SK-N-SH treated with all-trans-retinoic acid at 6 μM for 48 hours (cell line): ENCODE data around the gene FAM171A1.

ENCODE experiments used
- ATAC-seq: fragments of 200-7000 bp; cut with Tn5 transposase; 3 replicates; pipeline ENCODE4 v1.9.1; 2020; ENCODE audit warnings: mild to moderate bottlenecking, moderate library complexity
- BACH2 ChIP-seq: fragments of 250-450 bp; sonication (Bioruptor Pico); IDR thresholded peaks from 2 replicates; pipeline ENCODE4 v1.9.0; 2021; ENCODE audit warnings: mild to moderate bottlenecking, borderline replicate concordance
- CSDC2 ChIP-seq: fragments of 250-450 bp; sonication (Bioruptor Pico); IDR thresholded peaks from 2 replicates; pipeline ENCODE4 v1.5.0; 2020; ENCODE audit warnings: mild to moderate bottlenecking, moderate library complexity
- GLIS3 ChIP-seq: fragments of 250-450 bp; sonication (Bioruptor Pico); IDR thresholded peaks from 2 replicates; pipeline ENCODE4 v1.5.0; 2020; ENCODE audit warnings: mild to moderate bottlenecking, moderate library complexity
- ISL1 ChIP-seq: fragments of 250-450 bp; sonication (Bioruptor Pico); IDR thresholded peaks from 2 replicates; pipeline ENCODE4 v2.1.2; 2022; ENCODE audit warnings: mild to moderate bottlenecking, moderate library complexity
- OSR1 ChIP-seq: fragments of 250-450 bp; sonication (Bioruptor Pico); IDR thresholded peaks from 2 replicates; pipeline ENCODE4 v1.8.0; 2022; ENCODE audit warnings: moderate library complexity, mild to moderate bottlenecking, inconsistent platforms
- PATZ1 ChIP-seq: fragments of 250-450 bp; sonication (Bioruptor Pico); IDR thresholded peaks from 2 replicates; pipeline ENCODE4 v1.8.0; 2020; ENCODE audit warnings: mild to moderate bottlenecking, moderate library complexity, borderline replicate concordance
- POU6F1 ChIP-seq: fragments of 250-450 bp; sonication (Bioruptor Pico); IDR thresholded peaks from 2 replicates; pipeline ENCODE4 v1.8.0; 2021; ENCODE audit warnings: low read depth, mild to moderate bottlenecking, moderate library complexity, borderline replicate concordance
- PPARA ChIP-seq: fragments of 250-450 bp; sonication (Bioruptor Pico); IDR thresholded peaks from 2 replicates; pipeline ENCODE4 v1.5.0; 2020; ENCODE audit warnings: mild to moderate bottlenecking, borderline replicate concordance
- RARB ChIP-seq: fragments of 250-450 bp; sonication (Bioruptor Pico); IDR thresholded peaks from 2 replicates; pipeline ENCODE4 v1.8.0; 2021; ENCODE audit warnings: mild to moderate bottlenecking, moderate library complexity
- SNAI2 ChIP-seq: fragments of 250-450 bp; sonication (Bioruptor Pico); IDR thresholded peaks from 2 replicates; pipeline ENCODE4 v1.5.0; 2020; ENCODE audit warnings: mild to moderate bottlenecking, moderate library complexity
- TCF4 ChIP-seq: fragments of 250-450 bp; sonication (Bioruptor Pico); IDR thresholded peaks from 2 replicates; pipeline ENCODE4 v1.8.0; 2021; ENCODE audit warnings: mild to moderate bottlenecking, moderate library complexity, borderline replicate concordance
- TOX ChIP-seq: fragments of 250-450 bp; sonication (Bioruptor Pico); IDR thresholded peaks from 2 replicates; pipeline ENCODE4 v1.8.0; 2021; ENCODE audit warnings: mild to moderate bottlenecking, moderate library complexity, borderline replicate concordance
- TSHZ2 ChIP-seq: fragments of 250-450 bp; sonication (Bioruptor Pico); IDR thresholded peaks from 2 replicates; pipeline ENCODE4 v1.5.0; 2020; ENCODE audit warnings: mild to moderate bottlenecking, moderate library complexity
- ZC3H10 ChIP-seq: fragments of 250-450 bp; sonication (Bioruptor Pico); IDR thresholded peaks from 2 replicates; pipeline ENCODE4 v1.5.1; 2021; ENCODE audit warnings: mild to moderate bottlenecking, moderate library complexity
- ZFP3 ChIP-seq: fragments of 250-450 bp; sonication (Bioruptor Pico); IDR thresholded peaks from 2 replicates; pipeline ENCODE4 v1.5.0; 2020; ENCODE audit warnings: mild to moderate bottlenecking, moderate library complexity
- ZFP30 ChIP-seq: fragments of 450-650 bp; formaldehyde crosslinking; IDR thresholded peaks from 2 replicates; pipeline ENCODE4 v1.5.0; 2022; ENCODE audit warnings: mild to moderate bottlenecking, moderate library complexity
- ZNF565 ChIP-seq: fragments of 450-650 bp; formaldehyde crosslinking; conservative IDR thresholded peaks from 2 replicates; pipeline ENCODE4 v1.5.0; 2020; ENCODE audit warnings: low read depth, mild to moderate bottlenecking, moderate library complexity
- ZNF70 ChIP-seq: fragments of 450-650 bp; formaldehyde crosslinking; IDR thresholded peaks from 2 replicates; pipeline ENCODE4 v1.5.0; 2020; ENCODE audit warnings: mild to moderate bottlenecking, moderate library complexity
- ZNF8 ChIP-seq: fragments of 450-650 bp; formaldehyde crosslinking; IDR thresholded peaks from 2 replicates; pipeline ENCODE4 v1.5.0; 2020; ENCODE audit warnings: mild to moderate bottlenecking, moderate library complexity

Gene FAM171A1

GRCh38 chr10:15367296-15368085 lies 3.6 kb downstream of the FAM171A1 start (continued):
- TF ChIP-seq GLIS3 (CRISPR knock-in tag) (no peak), TOX (CRISPR knock-in tag) (no peak), ZFP3 (CRISPR knock-in tag) (no peak), ZC3H10 (CRISPR knock-in tag) (no peak), ISL1 (CRISPR knock-in tag) (no peak), RARB (no peak), TCF4 (CRISPR knock-in tag) (no peak), CSDC2 (no peak)

- no peak for TF ChIP-seq CSDC2
- TF ChIP-seq GLIS3 (CRISPR knock-in tag): no peak
- TF ChIP-seq ZNF70 (CRISPR knock-in tag): no peak
- no peak for TF ChIP-seq ZC3H10 (CRISPR knock-in tag)
- no peak for TF ChIP-seq RARB
- no peak for TF ChIP-seq PATZ1
- no peak for TF ChIP-seq TOX (CRISPR knock-in tag)
- TF ChIP-seq TCF4 (CRISPR knock-in tag): no peak
- TF ChIP-seq SNAI2: no peak
- TF ChIP-seq TSHZ2 (CRISPR knock-in tag): no peak
- TF ChIP-seq BACH2: no peak
- TF ChIP-seq ZNF8 (CRISPR knock-in tag): no peak
- no peak for TF ChIP-seq ZFP30 (CRISPR knock-in tag)
- TF ChIP-seq, all 23 proteins: peak for 0
- ATAC-seq: no peak
Observed at GRCh38 chr10:15365692-15366091, 5.4 kb downstream of the FAM171A1 start.

- TF ChIP-seq ZFP30 (CRISPR knock-in tag) (no peak), ZNF70 (CRISPR knock-in tag) (no peak), SNAI2 (no peak), PPARA (CRISPR knock-in tag) (no peak), POU6F1 (CRISPR knock-in tag) (no peak), TCF4 (CRISPR knock-in tag) (no peak), TOX (CRISPR knock-in tag) (no peak), RARB (no peak), GLIS3 (CRISPR knock-in tag) (no peak), ZNF565 (no peak)
- ATAC-seq: no peak
Observed at GRCh38 chr10:15364001-15364400, 7.1 kb downstream of the FAM171A1 start.

- ATAC-seq: no peak
- TF ChIP-seq SNAI2: no peak
Observed at GRCh38 chr10:15363031-15363430, 8.1 kb downstream of the FAM171A1 start.

GRCh38 chr10:15361131-15361530 lies 10.0 kb downstream of the FAM171A1 start:
- no peak for TF ChIP-seq OSR1 (CRISPR knock-in tag)
- no peak for TF ChIP-seq ZNF70 (CRISPR knock-in tag)
- TF ChIP-seq PATZ1: no peak
- TF ChIP-seq ZNF8 (CRISPR knock-in tag): no peak
- TF ChIP-seq CSDC2: no peak
- TF ChIP-seq PPARA (CRISPR knock-in tag): no peak
- no peak for ATAC-seq
